Activated naive CD8-positive, alpha-beta T cell treated with anti-CD3 and anti-CD28 coated beads, Interleukin-2, amount 10 ng/mL, durations not matched to agents 7 days and 5 days (primary cell): ENCODE measurements around the gene TNS3. TPM values are rescaled to one million over a fixed set of nuclear protein-coding genes. Genes with fewer than 3 reads are reported as not detected.

Experiments used
- ATAC-seq: fragments of 150-1000 bp; cut with Tn5 transposase; one replicate; pipeline ENCODE4 v1.10.0; 2021; ENCODE audit warnings: low read depth, moderate library complexity
- POLR2A ChIA-PET: fragments of 350-600 bp; sonication (Branson Sonifier 250); formaldehyde crosslinking; loops from one replicate; lab custom pipeline; 2021; ENCODE audit warnings: antibody characterized with exemption; lab: Charles Lee
- DNase-seq: peaks from one replicate; pipeline ENCODE4 v3.0.0; 2021
- H3K27ac Mint-ChIP-seq: one replicate; pipeline ENCODE4 v1.8.0; 2022; ENCODE audit warnings: mild to moderate bottlenecking, mixed read lengths
- H3K27me3 Mint-ChIP-seq: one replicate; pipeline ENCODE4 v1.8.0; 2022; ENCODE audit warnings: mild to moderate bottlenecking, moderate library complexity, mixed read lengths
- H3K36me3 Mint-ChIP-seq: one replicate; pipeline ENCODE4 v1.8.0; 2021; ENCODE audit warnings: mild to moderate bottlenecking, mixed read lengths
- H3K4me1 Mint-ChIP-seq: one replicate; pipeline ENCODE4 v1.8.0; 2021; ENCODE audit warnings: mixed read lengths
- H3K4me3 Mint-ChIP-seq: one replicate; pipeline ENCODE4 v1.8.0; 2022; ENCODE audit warnings: mild to moderate bottlenecking, moderate library complexity, mixed read lengths
- H3K9me3 Mint-ChIP-seq: one replicate; pipeline ENCODE4 v1.8.0; 2021; ENCODE audit warnings: mixed read lengths
- total RNA-seq, 2 experiments: library from RNA; stranded (reverse); gene quantifications; one replicate each; pipeline ENCODE4 v1.2.3, GENCODE V29; 2021

The TNS3 gene
- 1 to 10 TPM; 1.1 to 2.0 TPM for total RNA-seq

GRCh38 chr7:47581804-47582763 lies at the start of gene TNS3:
TSS of gene TNS3 (minus strand) at chr7:47582111. CDS start at chr7:47439636, 142,475 bp downstream.
- no peaks in the 10 kb centered on the region for H3K36me3 Mint-ChIP-seq
- POLR2A ChIA-PET: interaction anchor here (0.6 kb wide), 1 partner anchor 147 kb away, joined by 3 read pairs; no protein-coding TSS in a partner anchor
- H3K27ac Mint-ChIP-seq: no peak within 1 kb of the TSS
- ATAC-seq (no peak), DNase-seq (no peak)
- peaks cover 3% of the 10 kb centered on the region for H3K9me3 Mint-ChIP-seq
- H3K4me3 Mint-ChIP-seq: no peak within 1 kb of the TSS
- H3K27me3 Mint-ChIP-seq: peaks cover 35% of the 10 kb centered on the region
- H3K4me1 Mint-ChIP-seq: peaks cover 6% of the 10 kb centered on the region

- no peaks in the 10 kb centered on the region for H3K36me3 Mint-ChIP-seq
- ATAC-seq: no peak
- peaks cover 7% of the 10 kb centered on the region for H3K27me3 Mint-ChIP-seq
- no peak overlapping the region for H3K27ac Mint-ChIP-seq
- DNase-seq: no peak
- H3K9me3 Mint-ChIP-seq: no peaks in the 10 kb centered on the region
- no peaks in the 10 kb centered on the region for H3K4me1 Mint-ChIP-seq
- no peak overlapping the region for H3K4me3 Mint-ChIP-seq
- POLR2A ChIA-PET: no interaction called here
Observed at GRCh38 chr7:47631711-47632110, 49.8 kb upstream of the TNS3 start.

GRCh38 chr7:47627580-47628283 lies 45.8 kb upstream of the TNS3 start:
- Mint-ChIP-seq H3K27me3 (no peaks in the 10 kb centered on the region), H3K36me3 (no peaks in the 10 kb centered on the region), H3K27ac (no peak overlapping the region), H3K4me3 (no peak overlapping the region), H3K9me3 (no peaks in the 10 kb centered on the region), H3K4me1 (peaks cover 2% of the 10 kb centered on the region)
- DNase-seq (no peak), ATAC-seq (no peak)
- POLR2A ChIA-PET: no interaction called here

- H3K36me3 Mint-ChIP-seq: no peaks in the 10 kb centered on the region
- ATAC-seq: no peak
- H3K9me3 Mint-ChIP-seq: no peaks in the 10 kb centered on the region
- DNase-seq: no peak
- H3K4me1 Mint-ChIP-seq: peaks cover 5% of the 10 kb centered on the region
- H3K27ac Mint-ChIP-seq: no peak overlapping the region
- H3K4me3 Mint-ChIP-seq: no peak overlapping the region
- no peaks in the 10 kb centered on the region for H3K27me3 Mint-ChIP-seq
- POLR2A ChIA-PET: no interaction called here
Observed at GRCh38 chr7:47625861-47626715, 44.2 kb upstream of the TNS3 start.

- Mint-ChIP-seq H3K27me3 (no peaks in the 10 kb centered on the region), H3K27ac (no peak overlapping the region), H3K9me3 (no peaks in the 10 kb centered on the region), H3K4me3 (no peak overlapping the region), H3K36me3 (no peaks in the 10 kb centered on the region), H3K4me1 (peaks cover 5% of the 10 kb centered on the region)
- POLR2A ChIA-PET: no interaction called here
- DNase-seq (no peak), ATAC-seq (no peak)
Observed at GRCh38 chr7:47624689-47625088, 42.8 kb upstream of the TNS3 start.

- peaks cover 5% of the 10 kb centered on the region for H3K4me1 Mint-ChIP-seq
- H3K4me3 Mint-ChIP-seq: no peak overlapping the region
- no peak overlapping the region for H3K27ac Mint-ChIP-seq
- POLR2A ChIA-PET: no interaction called here
- H3K36me3 Mint-ChIP-seq: no peaks in the 10 kb centered on the region
- no peak for ATAC-seq
- no peaks in the 10 kb centered on the region for H3K27me3 Mint-ChIP-seq
- no peak for DNase-seq
- H3K9me3 Mint-ChIP-seq: no peaks in the 10 kb centered on the region
Observed at GRCh38 chr7:47622946-47623640, 41.2 kb upstream of the TNS3 start.

- Mint-ChIP-seq H3K27ac (no peak overlapping the region), H3K4me1 (peaks cover 5% of the 10 kb centered on the region), H3K9me3 (no peaks in the 10 kb centered on the region), H3K36me3 (no peaks in the 10 kb centered on the region), H3K4me3 (no peak overlapping the region), H3K27me3 (no peaks in the 10 kb centered on the region)
- no peak for DNase-seq
- no peak for ATAC-seq
- POLR2A ChIA-PET: no interaction called here
Observed at GRCh38 chr7:47622586-47622945, 40.7 kb upstream of the TNS3 start.

- no peak overlapping the region for H3K4me3 Mint-ChIP-seq
- no peak overlapping the region for H3K27ac Mint-ChIP-seq
- H3K4me1 Mint-ChIP-seq: peaks cover 5% of the 10 kb centered on the region
- POLR2A ChIA-PET: interaction anchor here (0.6 kb wide), 1 partner anchor 90 kb away, joined by 5 read pairs; no protein-coding TSS in a partner anchor
- no peaks in the 10 kb centered on the region for H3K9me3 Mint-ChIP-seq
- no peaks in the 10 kb centered on the region for H3K36me3 Mint-ChIP-seq
- DNase-seq (no peak), ATAC-seq (no peak)
- H3K27me3 Mint-ChIP-seq: no peaks in the 10 kb centered on the region
Observed at GRCh38 chr7:47621979-47622561, 40.2 kb upstream of the TNS3 start.

GRCh38 chr7:47621347-47621746 lies 39.4 kb upstream of the TNS3 start:
- ATAC-seq (no peak), DNase-seq (no peak)
- no peaks in the 10 kb centered on the region for H3K9me3 Mint-ChIP-seq
- H3K27ac Mint-ChIP-seq: no peak overlapping the region
- H3K27me3 Mint-ChIP-seq: no peaks in the 10 kb centered on the region
- POLR2A ChIA-PET: interaction anchor here (0.6 kb wide), 1 partner anchor 91 kb away, joined by 5 read pairs; no protein-coding TSS in a partner anchor
- no peaks in the 10 kb centered on the region for H3K36me3 Mint-ChIP-seq
- H3K4me1 Mint-ChIP-seq: peaks cover 5% of the 10 kb centered on the region
- no peak overlapping the region for H3K4me3 Mint-ChIP-seq

- no peak for DNase-seq
- H3K27ac Mint-ChIP-seq: no peak overlapping the region
- no peaks in the 10 kb centered on the region for H3K27me3 Mint-ChIP-seq
- H3K9me3 Mint-ChIP-seq: no peaks in the 10 kb centered on the region
- no peak for ATAC-seq
- peaks cover 5% of the 10 kb centered on the region for H3K4me1 Mint-ChIP-seq
- POLR2A ChIA-PET: no interaction called here
- H3K4me3 Mint-ChIP-seq: no peak overlapping the region
- H3K36me3 Mint-ChIP-seq: no peaks in the 10 kb centered on the region
Observed at GRCh38 chr7:47619806-47620205, 37.9 kb upstream of the TNS3 start.

GRCh38 chr7:47617131-47617530 lies 35.2 kb upstream of the TNS3 start:
- no peaks in the 10 kb centered on the region for H3K4me1 Mint-ChIP-seq
- ATAC-seq: no peak
- no peak overlapping the region for H3K4me3 Mint-ChIP-seq
- no peaks in the 10 kb centered on the region for H3K36me3 Mint-ChIP-seq
- H3K9me3 Mint-ChIP-seq: no peaks in the 10 kb centered on the region
- POLR2A ChIA-PET: no interaction called here
- no peaks in the 10 kb centered on the region for H3K27me3 Mint-ChIP-seq
- DNase-seq: no peak
- H3K27ac Mint-ChIP-seq: no peak overlapping the region

GRCh38 chr7:47614450-47614849 lies 32.5 kb upstream of the TNS3 start:
- H3K4me1 Mint-ChIP-seq: no peaks in the 10 kb centered on the region
- ATAC-seq (no peak), DNase-seq (no peak)
- no peak overlapping the region for H3K4me3 Mint-ChIP-seq
- H3K27ac Mint-ChIP-seq: no peak overlapping the region
- H3K36me3 Mint-ChIP-seq: no peaks in the 10 kb centered on the region
- POLR2A ChIA-PET: no interaction called here
- H3K9me3 Mint-ChIP-seq: no peaks in the 10 kb centered on the region
- no peaks in the 10 kb centered on the region for H3K27me3 Mint-ChIP-seq
